Right forelimb (tissue), 1 donor: ENCODE measurements around the gene ENTPD6.
"Not testable (repeated sequence)": the region's sequence is repeated elsewhere in the genome, so short reads cannot be mapped to it uniquely, and the experiment has no call there.

Experiments
- DNase-seq: peaks from one replicate; pipeline ENCODE4 v3.0.0-alpha.2; 2018

Gene ENTPD6

GRCh38 chr20:25225642-25226432, 30.3 kb downstream of the ENTPD6 start:
- DNase-seq, result no peak

GRCh38 chr20:25226433-25227316, 31.2 kb downstream of the ENTPD6 start:
- no peak for DNase-seq

DNA sequence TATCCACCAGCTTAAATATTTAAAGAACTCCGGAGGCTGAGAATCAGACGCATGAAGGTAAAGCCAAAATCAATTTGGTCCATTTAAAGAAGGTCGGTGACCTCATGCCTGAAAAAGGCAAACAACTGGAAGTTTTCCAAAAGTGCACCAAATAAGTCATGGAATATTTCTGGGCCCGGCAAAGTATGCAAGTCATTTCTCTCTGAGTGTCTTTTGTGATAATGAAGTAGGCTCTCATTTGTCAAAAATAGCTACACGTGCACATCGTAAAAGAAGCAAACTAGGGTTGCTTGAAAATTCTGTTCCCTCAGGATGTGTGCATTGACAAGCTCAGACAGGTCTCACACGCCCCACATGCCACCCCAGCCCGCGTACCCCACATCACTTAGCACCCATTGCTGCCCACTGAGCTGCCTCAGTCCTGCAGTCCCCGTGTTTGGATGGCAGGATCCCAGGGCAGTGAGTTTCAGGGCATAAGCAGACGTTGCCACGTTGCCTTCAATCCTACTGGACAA, 31.9 kb downstream of the ENTPD6 start:
- DNase-seq, result no peak

- DNase-seq, result no peak
Observed at GRCh38 chr20:25229486-25230165, 34.1 kb downstream of the ENTPD6 start.

GRCh38 chr20:25230166-25230831, 34.8 kb downstream of the ENTPD6 start:
- DNase-seq, result no peak

DNA sequence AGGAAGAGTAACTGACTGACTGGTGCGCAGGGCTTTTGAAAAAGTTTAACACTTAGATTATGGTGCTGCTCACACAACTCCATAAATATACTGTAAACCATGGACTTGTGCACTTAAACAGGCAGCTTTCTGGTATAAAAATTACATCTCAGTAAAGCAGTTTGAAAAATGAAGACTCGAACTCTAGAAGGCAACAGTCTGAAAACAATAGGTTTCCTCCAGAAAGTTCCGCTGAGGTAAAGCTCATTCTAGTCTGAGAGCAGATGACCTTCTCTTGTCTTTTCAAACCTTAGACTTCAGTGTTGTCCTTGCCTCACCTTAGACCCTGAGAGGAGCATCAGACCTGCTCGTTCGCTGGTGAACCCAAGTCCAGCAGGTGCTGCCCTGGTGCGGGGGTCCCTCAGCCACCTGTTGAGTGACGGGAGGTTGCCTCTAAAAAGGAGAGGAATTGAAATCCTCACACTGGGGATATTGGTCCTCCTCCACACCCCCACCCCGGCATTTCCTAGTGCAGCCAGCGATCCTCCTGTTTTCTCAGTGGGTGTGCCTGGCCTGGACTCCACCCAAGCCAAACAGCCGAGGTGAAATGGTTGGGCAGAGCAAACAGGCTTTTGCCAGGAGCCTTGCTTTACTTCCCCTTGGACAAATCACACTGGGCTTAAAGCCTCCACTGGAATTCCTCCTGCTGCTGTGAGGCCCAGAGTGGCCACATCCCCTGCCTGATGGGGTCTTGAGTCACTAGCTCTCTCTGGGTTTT, 37.7 kb downstream of the ENTPD6 start:
- DNase-seq, result no peak

DNA sequence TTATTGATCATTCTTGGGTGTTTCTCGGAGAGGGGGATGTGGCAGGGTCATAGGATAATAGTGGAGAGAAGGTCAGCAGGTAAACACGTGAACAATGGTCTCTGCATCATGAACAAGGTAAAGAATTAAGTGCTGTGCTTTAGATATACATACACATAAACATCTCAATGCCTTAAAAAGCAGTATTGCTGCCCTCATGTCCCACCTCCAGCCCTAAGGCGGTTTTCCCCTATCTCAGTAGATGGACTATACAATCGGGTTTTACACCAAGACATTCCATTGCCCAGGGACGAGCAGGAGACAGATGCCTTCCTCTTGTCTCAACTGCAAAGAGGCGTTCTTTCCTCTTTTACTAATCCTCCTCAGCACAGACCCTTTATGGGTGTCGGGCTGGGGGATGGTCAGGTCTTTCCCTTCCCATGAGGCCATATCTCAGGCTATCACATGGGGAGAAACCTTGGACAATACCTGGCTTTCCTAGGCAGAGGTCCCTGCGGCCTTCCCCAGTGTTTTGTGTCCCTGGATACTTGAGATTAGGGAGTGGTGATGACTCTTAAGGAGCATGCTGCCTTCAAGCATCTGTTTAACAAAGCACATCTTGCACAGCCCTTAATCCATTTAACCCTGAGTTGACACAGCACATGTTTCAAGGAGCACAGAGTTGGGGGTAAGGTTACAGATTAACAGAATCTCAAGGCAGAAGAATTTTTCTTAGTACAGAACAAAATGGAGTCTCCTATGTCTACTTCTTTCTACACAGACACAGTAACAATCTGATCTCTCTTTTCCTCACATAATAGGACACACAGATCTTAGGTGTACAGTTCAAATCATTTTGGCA, 38.7 kb downstream of the ENTPD6 start:
- DNase-seq, result not testable (repeated sequence)

DNA sequence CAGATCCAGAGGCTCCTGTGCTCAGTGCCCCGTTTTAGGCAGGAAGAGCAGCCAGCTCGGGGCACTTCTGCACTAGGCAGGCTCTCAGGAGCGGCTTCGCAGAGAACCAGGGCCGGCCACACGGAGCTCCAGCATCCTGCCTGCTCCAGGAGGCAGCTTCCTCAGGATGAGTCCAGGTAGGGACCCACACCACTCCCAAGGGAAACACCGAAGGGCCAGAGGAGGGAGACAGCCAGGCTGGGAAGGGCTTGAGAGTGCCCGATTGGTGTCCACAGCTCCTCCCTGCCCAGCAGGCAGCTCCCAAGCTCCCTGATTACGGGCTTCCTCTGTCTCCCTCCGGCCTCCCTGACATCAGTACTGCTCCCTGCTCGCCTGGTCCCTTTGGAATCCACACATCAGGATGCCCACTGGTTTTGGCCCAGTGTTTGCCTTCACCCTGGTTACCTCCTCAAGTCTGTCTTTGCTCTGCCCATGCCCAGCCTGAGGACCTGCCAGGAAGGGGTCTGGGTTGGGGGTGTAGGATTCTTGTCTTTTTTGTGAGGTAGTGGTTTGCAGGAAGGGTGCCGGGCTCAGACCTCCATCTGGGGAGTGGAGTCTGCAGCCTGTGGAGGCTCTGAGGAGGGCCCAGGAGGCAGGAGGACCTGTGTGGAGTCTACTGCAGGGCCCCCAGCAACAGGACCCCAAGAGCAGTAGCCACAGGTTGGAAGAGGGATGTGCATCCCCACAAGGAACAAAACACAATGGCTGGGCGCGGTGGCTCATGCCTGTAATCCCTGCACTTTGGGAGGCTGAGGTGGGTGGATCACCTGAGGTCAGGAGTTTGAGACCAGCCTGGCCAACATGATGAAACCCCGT, 41.2 kb downstream of the ENTPD6 start:
- DNase-seq, result no peak

- no peak for DNase-seq
Observed at GRCh38 chr20:25237610-25238318, 42.3 kb downstream of the ENTPD6 start.

DNA sequence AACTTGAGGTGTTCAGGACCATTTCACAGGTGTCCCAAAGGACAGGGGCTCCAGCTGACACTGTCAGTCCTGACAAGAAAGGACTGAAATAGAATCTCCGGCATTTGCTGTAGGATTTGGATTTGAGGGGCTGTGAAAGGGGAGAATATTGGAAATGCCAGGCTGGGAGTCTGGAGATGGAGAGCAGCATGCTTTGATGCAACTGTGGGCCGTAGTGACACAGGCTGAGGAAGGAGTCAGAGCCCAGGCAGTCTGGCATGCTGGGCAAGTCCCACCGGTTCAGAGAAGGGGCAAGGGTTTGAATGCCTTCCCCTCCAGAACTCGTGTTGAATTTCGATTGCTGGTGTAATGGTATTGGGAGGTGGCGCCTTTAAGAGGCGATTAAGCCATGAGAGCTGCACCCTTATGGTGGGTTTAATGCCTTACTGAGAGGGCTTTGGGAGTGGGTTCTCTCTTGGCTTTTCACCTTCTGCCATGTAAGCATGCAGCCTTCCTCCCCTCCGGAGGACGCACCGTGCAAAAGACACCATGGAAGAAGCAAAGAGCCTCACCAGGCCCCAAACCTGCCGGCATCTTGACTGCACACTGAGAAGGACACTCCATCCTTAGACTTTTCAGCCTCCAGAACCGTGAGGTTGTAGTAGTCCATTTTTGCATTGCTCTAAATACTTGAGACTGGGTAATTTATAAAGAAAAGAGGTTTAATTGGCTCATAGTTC, 43.0 kb downstream of the ENTPD6 start:
- DNase-seq, result no peak

- no peak for DNase-seq
Observed at GRCh38 chr20:25239387-25240370, 44.2 kb downstream of the ENTPD6 start.

GRCh38 chr20:25240851-25241658, 45.5 kb downstream of the ENTPD6 start:
- not testable (repeated sequence) for DNase-seq

GRCh38 chr20:25241659-25241955, 46.1 kb downstream of the ENTPD6 start:
- DNase-seq, result not testable (repeated sequence)

DNA sequence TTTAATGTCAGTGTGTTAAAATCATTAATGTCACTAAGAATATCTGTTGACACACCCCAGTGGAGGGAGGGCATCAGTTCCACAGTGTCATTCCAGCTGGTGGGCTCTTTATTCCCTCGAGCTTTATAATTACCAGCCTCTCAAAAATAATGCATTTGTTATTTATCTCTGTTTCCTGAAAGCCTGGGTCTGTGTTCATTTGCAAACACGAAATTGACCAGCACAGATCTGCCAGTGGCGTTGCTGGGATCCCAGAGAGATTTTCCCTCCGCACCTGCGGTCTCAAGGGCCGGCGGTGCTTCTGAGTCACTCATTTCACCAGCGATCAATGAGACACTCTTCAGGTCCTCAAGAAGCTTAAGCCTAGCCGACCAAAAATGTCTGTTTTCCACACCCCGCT, 46.7 kb downstream of the ENTPD6 start:
- DNase-seq, result no peak

DNA sequence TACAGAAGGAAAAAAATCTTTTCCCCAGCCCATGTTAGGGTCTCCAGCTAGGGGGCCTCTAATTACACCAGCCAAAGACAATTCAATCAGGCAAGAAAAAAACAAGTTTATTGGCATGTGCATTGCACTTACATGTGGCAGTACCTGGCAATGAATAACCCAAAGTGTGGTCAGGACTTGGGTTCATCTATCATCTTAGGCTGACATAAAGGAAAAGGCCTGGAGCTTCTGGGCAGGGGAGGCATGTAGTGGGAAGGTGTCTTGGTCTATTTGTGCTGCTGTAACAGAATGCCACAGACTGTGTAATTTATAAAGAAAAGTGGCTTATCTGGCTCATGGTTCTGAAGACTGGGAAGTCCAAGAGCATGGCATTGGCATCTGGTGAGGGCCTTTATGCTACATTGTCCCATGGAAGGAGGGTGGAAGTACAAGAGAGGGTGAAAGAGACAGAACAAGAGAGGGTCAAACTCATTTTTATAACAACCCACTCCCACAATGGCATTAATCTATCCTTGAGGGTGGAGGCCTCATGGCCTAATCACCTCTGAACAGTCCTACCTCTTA, 48.0 kb downstream of the ENTPD6 start:
- no peak for DNase-seq

- no peak for DNase-seq
Observed at GRCh38 chr20:25244976-25245375, 49.5 kb downstream of the ENTPD6 start.
